Choroid plexus epithelial cell (primary cell): ENCODE data around the gene COL20A1.

Experiments used
- DNase-seq: peaks from one replicate; pipeline ENCODE4 v3.0.0-alpha.2; 2010; ENCODE audit warnings: low read depth
- H3K4me3 ChIP-seq: 2 replicates; pipeline ENCODE4 v1.5.1; 2011; ENCODE audit warnings: low read depth, mild to moderate bottlenecking, control low read depth, low read length, moderate library complexity
- CTCF ChIP-seq: conservative IDR thresholded peaks from 2 replicates; pipeline ENCODE4 v1.5.1; 2011; ENCODE audit warnings: low read depth, mild to moderate bottlenecking, control low read depth, inconsistent platforms, low read length, moderate library complexity

Gene COL20A1

GRCh38 chr20:63342561-63343459 lies 49.8 kb downstream of the COL20A1 start:
- H3K4me3 ChIP-seq = no peak overlapping the region
- TF ChIP-seq CTCF = no peak
- no peak for DNase-seq

DNA sequence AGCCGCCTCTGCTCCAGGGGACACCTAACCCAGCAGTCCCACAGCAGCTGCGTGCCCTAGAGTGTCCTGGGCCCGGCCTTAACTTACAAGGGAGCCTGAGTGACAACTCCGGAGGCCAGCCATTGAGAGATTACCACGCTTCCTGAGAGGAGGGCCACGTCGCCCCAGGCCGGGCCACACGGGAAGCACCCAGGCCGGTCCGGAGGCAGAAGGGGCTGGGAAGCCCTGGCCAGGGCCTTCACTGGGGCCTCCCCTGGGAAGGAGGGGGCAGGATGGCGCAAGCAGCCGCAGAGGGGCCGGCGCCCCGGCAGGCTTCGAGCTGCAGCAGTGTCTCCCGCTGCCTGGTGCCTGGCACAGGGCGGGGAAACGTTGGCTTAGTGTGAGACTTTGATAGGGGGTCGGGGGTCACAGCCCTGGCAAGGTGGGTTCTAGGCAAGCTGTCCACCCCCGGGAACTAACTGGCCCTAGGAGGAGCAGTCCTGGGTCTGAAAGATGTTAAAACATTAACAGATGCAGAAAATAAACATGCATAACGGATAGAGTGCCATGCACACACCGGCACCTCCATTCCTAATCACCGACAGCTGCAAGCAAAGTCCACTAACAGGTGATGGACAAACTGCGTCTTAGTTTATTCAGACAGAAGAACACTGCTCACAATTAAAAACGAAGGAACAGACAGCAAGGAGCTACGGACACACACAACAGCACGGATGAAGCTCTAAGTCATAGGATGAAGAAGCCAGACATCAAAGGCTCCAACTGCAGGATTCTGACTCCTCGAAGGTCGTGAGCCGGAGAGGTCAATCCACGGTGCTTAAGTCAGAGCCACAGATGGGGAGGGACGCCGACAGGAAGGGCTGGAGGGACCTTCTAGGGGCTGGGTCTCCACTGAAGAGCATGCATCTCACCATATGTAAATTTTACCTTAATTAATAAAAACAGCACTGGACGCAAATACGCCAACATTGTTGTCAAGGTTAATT lies 50.8 kb downstream of the COL20A1 start:
- no peak overlapping the region for H3K4me3 ChIP-seq
- TF ChIP-seq CTCF = no peak
- DNase-seq = no peak

DNA sequence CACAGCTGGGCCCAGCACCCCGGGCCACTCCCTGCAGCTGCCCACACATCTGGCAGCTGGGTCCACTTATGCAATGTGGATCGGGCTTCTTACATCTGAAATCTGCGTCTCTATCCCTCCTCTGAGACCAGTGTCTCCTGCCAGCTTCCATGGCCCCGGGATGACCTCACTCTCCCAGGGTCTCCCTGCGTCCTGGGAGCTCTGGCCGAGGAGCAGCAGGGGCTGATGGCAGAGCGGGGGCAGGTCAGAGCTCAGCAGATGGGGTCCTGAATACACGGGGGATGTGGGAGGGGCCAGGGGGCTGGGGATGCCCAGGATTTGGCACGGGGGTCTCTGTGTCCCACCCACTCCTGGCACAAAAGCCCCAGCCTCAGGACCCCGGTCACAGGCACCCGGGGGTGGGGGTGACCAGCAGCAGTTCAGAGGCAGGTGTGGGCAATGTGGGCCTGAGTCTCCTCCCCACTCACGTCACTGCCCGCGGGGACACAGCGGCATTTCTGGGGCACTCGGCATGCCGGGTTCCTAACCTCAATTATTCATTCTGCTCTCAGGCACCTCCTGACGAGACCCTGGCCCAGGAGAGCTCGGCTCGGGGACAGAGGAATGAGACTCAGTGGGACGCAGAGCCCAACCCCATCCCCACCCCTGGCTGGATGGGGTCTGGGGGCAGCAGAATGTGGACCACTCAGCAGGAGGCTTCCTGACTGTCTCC lies 51.8 kb downstream of the COL20A1 start:
- no peak for TF ChIP-seq CTCF
- no peak overlapping the region for H3K4me3 ChIP-seq
- no peak for DNase-seq

- TF ChIP-seq CTCF = no peak
- no peak for DNase-seq
- H3K4me3 ChIP-seq = no peak overlapping the region
Observed at GRCh38 chr20:63345328-63346100, 52.5 kb downstream of the COL20A1 start.

- H3K4me3 ChIP-seq = no peak overlapping the region
- TF ChIP-seq CTCF = no peak
- no peak for DNase-seq
Observed at GRCh38 chr20:63346131-63347080, 53.4 kb downstream of the COL20A1 start.
